Osteocyte (in vitro differentiated cells): ENCODE measurements around the gene CALML3. TPM values are rescaled to one million over a fixed set of nuclear protein-coding genes. Genes with fewer than 3 reads are reported as not detected.

ENCODE experiments used
- DNase-seq: peaks from one replicate; pipeline ENCODE4 v3.0.0; 2021; ENCODE audit warnings: mixed read lengths; ENCODE audit not compliant: unreplicated experiment; ENCODE audit errors: extremely low spot score
- H3K27ac Mint-ChIP-seq: one replicate; pipeline ENCODE4 v1.8.0; 2021; ENCODE audit warnings: mild to moderate bottlenecking, mixed read lengths; ENCODE audit not compliant: unreplicated experiment
- H3K27me3 Mint-ChIP-seq: one replicate; pipeline ENCODE4 v1.8.0; 2021; ENCODE audit warnings: mixed read lengths; ENCODE audit not compliant: unreplicated experiment
- H3K36me3 Mint-ChIP-seq: one replicate; pipeline ENCODE4 v1.8.0; 2021; ENCODE audit warnings: mixed read lengths; ENCODE audit not compliant: unreplicated experiment
- H3K4me1 Mint-ChIP-seq: one replicate; pipeline ENCODE4 v1.8.0; 2021; ENCODE audit warnings: mixed read lengths; ENCODE audit not compliant: unreplicated experiment
- H3K4me3 Mint-ChIP-seq: one replicate; pipeline ENCODE4 v1.8.0; 2021; ENCODE audit warnings: mild to moderate bottlenecking, moderate library complexity, mixed read lengths; ENCODE audit not compliant: unreplicated experiment
- H3K9me3 Mint-ChIP-seq: one replicate; pipeline ENCODE4 v1.8.0; 2021; ENCODE audit warnings: mixed read lengths; ENCODE audit not compliant: unreplicated experiment
- CTCF ChIP-seq: fragments of 200-600 bp; sonication (generic); IDR thresholded peaks from 2 replicates; pipeline ENCODE4 v1.5.0; 2021; ENCODE audit warnings: antibody characterized with exemption, mild to moderate bottlenecking, moderate library complexity
- total RNA-seq: library from RNA; stranded (reverse); gene quantifications from 2 replicates; pipeline ENCODE4 v1.2.1, GENCODE V29; 2021

The CALML3 gene
- total RNA-seq, 1 donor from 2014 or later: not detected

- H3K36me3 Mint-ChIP-seq: no peaks in the 10 kb centered on the region
- H3K27ac Mint-ChIP-seq: no peak overlapping the region
- no peaks in the 10 kb centered on the region for H3K27me3 Mint-ChIP-seq
- peaks cover 6% of the 10 kb centered on the region for H3K4me1 Mint-ChIP-seq
- H3K9me3 Mint-ChIP-seq: no peaks in the 10 kb centered on the region
- TF ChIP-seq CTCF: no peak
- no peak overlapping the region for H3K4me3 Mint-ChIP-seq
- no peak for DNase-seq
These were observed 26.1 kb downstream of the CALML3 start for GRCh38 chr10:5550621-5551530.

GRCh38 chr10:5551531-5552375, 27.0 kb downstream of the CALML3 start:
- peaks cover 7% of the 10 kb centered on the region for H3K4me1 Mint-ChIP-seq
- no peaks in the 10 kb centered on the region for H3K9me3 Mint-ChIP-seq
- no peak for DNase-seq
- no peaks in the 10 kb centered on the region for H3K27me3 Mint-ChIP-seq
- no peak overlapping the region for H3K4me3 Mint-ChIP-seq
- no peak for TF ChIP-seq CTCF
- H3K27ac Mint-ChIP-seq: no peak overlapping the region
- H3K36me3 Mint-ChIP-seq: no peaks in the 10 kb centered on the region

GRCh38 chr10:5552376-5553321, 27.9 kb downstream of the CALML3 start:
- TF ChIP-seq CTCF: no peak
- H3K27ac Mint-ChIP-seq: no peak overlapping the region
- no peak for DNase-seq
- no peaks in the 10 kb centered on the region for H3K9me3 Mint-ChIP-seq
- no peaks in the 10 kb centered on the region for H3K27me3 Mint-ChIP-seq
- H3K4me1 Mint-ChIP-seq: peaks cover 12% of the 10 kb centered on the region
- no peaks in the 10 kb centered on the region for H3K36me3 Mint-ChIP-seq
- H3K4me3 Mint-ChIP-seq: no peak overlapping the region

- no peaks in the 10 kb centered on the region for H3K27me3 Mint-ChIP-seq
- no peak overlapping the region for H3K4me3 Mint-ChIP-seq
- no peaks in the 10 kb centered on the region for H3K9me3 Mint-ChIP-seq
- no peak for DNase-seq
- H3K36me3 Mint-ChIP-seq: no peaks in the 10 kb centered on the region
- TF ChIP-seq CTCF: no peak
- peaks cover 16% of the 10 kb centered on the region for H3K4me1 Mint-ChIP-seq
- no peak overlapping the region for H3K27ac Mint-ChIP-seq
These were observed 28.8 kb downstream of the CALML3 start for GRCh38 chr10:5553400-5554170.
